ENCODE measurements around the gene SYNDIG1.

SYNDIG1 gene

DNA sequence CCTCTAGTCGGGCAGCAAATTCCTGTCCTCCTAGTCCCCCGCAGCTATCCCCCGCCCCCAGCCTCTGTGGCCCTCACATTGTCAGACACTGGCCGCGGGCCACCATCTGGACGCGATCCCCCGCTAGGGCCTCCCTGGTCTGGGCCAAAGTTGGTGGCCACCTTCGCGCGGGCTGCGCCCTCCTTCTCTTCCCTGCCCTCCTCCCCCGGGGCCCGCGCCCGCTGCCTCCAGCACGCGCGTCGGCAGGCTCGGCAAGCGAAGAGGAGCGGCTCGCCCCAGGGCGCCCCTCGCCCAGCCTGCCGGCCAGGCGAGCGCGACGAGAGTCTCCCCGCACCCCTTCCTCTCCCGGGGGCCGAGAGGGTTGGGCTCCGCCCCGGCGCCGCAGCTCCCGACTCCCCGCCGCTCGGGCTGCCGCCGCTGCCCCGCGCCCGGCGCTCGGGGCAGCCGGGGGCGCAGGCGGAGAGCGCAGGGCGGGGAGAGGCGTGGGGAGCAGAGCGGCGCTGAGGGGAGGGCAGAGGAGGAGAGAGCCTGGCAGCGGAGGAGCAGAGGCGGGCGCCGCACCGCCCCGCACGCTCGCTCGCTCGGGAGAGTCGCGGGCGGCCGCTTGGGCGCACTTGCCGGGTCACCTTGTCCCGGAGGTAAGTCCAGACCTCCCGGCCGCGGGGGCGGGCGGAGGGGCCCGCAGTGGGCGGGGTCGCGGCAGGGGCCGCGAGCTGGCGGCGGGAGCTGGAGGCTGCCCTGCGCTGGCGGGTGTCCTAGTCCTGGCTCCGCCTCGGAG lies at the start of gene SYNDIG1:
Gene SYNDIG1, plus strand, starts transcription at position 514 of the 778 bp plus-strand sequence. CDS start 73,469 bp downstream, outside the sequence.
- no peak for DNase-seq (ENCODE audit: low read depth in 2 of 2)

DNA sequence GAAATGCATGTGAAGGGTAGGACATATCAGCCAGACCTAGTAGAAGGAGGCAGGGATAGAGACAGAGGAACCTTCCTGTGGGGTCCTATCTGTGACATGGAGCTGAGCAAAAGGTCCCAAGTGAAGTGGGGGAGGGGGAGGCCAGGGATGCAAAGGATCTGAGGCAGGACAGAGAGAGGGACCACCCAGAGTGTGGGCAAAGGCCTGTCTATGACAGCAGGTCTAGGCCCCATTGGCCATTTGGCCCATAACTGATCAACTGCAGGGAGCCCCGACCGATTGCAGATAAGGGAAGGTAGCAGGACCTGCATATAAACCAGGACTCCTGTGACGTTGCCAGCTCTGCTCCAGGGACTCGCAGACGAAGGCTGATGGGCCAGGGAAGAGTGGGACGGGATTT lies 49.6 kb upstream of the SYNDIG1 start:
- no peak for DNase-seq (ENCODE audit: low read depth in 2 of 2)

DNA sequence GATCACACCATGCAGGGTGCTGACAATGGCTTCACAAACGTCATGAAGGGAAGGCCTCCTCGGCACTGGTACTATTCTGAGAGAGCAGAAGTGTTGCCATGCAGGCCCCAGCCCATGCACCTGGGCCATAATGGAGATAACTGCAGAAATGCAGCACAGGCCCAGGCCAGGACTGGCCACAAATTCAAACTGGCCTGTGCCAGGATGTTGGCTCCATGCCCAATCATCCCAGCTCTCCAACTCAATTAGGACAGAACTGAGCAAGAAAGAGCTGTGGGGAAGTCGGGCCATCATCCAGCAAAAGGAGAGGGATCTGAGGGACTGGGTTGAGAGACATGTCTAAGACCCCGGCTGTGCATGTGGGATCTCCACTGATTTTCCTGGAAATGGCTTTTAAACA lies 48.9 kb upstream of the SYNDIG1 start:
- DNase-seq (ENCODE audit: low read depth in 2 of 2) = no peak

DNA sequence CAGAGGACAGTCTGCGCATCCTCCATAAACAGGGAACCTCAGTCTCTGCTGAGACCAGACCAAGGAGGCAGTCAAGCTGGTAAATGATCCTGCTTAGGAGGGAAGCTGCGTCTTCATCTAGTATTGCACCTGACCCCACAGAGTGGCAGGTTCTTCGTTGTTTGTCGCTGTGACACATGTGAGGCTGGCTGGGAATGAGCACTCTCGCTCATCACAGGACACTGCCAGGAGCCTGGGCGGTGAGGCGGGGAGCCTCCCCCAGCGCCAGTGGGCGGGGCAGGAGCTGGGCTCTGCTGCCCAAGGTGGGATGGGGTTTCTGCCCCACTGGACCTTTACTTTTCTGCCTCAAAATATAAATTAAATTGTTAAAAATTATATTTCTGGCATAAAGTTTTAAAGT lies 48.4 kb upstream of the SYNDIG1 start:
- no peak for DNase-seq (ENCODE audit: low read depth in 2 of 2)

DNA sequence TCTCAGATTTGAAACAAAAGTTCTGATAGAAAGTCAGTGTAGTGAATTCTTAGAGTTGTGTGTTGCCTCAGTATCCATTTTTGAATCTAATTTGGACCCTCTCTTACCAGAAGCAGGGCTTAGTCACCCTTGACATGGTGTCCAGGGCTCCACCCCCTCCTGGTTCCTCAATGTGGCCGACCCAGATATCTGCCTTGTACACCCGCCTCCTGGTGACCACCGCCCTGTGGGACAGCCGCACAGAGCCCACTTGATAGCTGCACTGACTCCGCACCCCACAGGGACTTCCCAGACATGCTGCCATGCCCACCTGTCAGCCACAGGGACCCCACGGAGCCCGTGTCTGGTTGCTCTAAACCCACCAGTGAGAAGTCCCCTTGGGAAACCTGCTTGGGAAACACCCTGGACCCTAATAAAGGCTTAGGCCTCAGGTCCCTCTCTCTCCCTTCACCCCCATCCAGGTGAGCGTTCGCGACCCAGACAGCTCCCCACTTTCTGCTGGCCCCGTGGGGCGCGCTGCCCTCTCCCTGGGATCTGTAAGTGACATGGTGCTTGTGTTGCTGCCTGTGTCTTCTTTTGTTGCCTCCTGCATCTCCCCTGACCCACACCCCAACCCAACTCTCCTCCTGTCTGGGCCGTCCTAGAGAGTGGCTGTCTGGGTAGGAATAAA lies 47.2 kb upstream of the SYNDIG1 start:
- no peak for DNase-seq (ENCODE audit: low read depth in 2 of 2)

DNA sequence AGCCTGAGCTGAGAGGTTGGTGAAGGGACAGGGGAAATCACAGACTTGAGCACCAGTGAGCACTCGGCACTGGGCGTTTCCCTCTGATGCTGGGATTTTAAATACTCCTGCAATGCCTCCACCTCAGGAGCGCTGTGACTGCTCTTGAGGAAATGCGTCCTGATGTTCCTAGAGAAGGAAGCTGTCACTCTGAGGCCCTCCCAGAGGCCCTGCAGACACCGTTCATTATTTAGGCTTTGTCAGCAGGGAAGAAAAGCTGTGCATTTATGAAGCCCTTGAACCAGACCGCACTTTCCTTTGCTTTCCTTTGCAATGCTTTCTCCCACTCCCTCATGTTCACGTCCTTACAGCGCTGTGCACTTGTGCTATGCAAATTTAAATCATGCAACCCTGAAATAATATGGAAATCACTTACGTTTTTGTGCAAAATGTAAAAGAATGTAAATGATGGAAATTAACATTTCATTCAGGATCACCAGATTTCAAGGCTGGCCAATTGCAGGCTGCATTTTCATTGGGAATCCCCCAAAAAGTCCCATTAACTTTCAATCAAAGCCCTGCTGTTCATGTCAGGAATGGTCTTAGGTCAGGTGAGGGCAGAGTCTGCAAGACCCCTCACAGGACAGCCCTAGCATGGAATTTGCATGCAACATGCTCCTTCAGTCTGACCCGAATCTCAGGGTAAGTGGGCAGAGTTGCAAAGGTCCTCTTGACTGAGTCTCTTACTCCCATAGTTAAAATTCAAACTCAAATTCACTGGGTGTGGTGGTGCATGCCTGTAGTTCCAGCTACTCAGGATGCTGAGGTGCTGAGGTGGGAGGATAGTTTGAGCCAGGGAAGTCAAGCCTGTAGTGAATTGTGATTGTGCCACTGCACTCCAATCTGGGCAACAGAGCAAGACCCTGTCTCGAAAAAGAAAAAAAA lies 45.8 kb upstream of the SYNDIG1 start:
- no peak for DNase-seq (ENCODE audit: low read depth in 2 of 2)

DNA sequence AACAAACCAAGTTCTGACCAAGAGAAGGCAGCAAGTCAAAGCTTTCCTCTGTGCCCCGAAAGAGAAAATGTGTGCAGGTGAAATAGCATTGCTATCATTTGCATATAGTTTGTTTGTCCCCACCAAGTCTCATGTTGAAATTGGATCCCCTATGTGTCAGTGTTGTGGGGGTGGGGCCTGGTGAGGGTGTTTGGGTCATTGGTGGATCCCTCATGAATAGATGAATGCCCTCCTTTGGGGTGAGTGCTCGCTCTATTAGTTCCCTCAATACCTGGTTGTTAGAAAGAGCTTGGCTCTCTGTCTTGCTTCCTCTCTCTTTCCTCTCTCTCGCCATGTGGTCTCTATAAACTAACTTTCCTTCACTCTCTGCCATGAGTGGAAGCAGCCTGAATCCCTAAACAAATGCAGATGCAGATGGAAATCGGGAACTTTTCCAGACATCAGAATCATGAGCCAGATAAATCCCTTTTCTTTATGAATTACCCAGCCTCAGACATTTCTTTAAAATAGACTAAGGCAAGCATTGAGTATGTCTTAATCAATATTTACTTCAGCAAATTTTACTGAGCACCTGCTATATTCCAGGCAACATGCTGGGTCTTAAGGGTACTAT lies 43.8 kb upstream of the SYNDIG1 start:
- DNase-seq (ENCODE audit: low read depth in 2 of 2) = no peak

DNA sequence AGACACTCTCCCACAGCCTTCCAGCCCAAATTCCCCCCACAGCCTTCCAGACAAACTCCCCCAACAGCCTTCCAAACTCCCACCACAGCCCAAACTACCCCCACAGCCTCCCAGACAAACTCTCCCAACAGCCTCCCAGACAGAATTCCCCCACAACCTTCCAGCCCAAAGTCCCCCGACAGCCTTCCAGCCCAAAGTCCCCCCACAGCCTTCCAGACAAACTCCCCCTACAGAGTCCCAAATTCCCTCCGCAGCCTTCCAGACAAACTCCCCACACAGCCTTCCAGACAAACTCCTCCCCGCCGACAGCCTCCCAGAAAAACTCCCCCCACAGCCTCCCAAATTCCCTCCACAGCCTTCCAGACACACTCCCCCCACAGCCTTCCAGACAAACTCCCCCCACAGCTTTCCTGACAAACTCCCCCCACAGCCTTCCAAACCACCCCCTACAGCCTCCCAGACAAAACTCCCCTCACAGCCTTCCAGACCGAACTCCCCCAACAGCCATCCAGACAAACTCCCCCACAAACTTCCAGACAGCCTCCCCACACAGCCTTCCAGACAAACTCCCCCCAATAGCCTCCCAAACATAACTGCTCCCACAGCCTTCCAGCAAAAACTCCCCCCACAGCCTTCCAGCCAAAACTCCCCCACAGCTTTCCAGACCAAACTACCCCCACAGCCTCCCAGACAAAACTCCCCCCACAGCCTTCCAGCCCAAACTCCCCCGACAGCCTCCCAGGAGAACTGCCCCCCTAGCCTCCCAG lies 38.0 kb upstream of the SYNDIG1 start:
- no peak for DNase-seq (ENCODE audit: low read depth in 2 of 2)

DNA sequence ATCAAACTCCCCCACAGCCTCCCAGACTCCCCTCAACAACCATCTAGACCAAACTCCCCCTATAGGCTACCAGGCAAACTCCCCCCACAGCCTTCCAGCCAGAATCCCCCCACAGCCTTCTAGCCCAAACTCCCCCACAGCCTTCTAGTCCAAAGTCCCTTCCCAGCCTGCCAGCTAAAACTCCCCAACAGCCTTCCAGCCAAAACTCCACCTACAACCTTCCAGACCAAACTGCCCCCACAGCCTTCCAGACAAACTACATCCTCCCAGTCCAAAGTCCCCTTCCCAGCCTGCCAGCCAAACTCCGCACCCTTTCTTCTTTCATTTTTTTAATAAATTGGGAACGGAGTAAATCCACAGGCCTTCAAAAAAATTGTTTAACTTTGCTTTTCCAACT lies 37.4 kb upstream of the SYNDIG1 start:
- no peak for DNase-seq (ENCODE audit: low read depth in 2 of 2)

DNA sequence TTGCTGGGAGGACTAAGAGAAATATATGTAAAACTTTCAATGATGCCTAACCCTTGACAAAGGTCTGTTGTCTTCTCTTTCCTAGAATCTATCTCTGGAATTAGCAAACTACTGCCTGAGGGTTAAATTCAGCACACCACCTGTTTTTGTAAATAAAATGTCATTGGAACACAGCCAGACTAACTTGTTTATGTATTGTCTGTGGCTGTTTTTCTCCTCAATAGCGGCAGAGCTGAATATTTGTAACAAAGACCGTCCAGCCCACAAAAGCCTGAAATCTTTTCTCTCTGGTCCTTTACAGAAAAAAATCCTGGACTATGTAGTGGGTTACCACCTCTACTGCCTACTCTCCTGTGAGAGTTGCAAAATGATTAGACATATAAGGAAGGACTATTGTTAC lies 33.3 kb upstream of the SYNDIG1 start:
- no peak for DNase-seq (ENCODE audit: low read depth in 2 of 2)

DNA sequence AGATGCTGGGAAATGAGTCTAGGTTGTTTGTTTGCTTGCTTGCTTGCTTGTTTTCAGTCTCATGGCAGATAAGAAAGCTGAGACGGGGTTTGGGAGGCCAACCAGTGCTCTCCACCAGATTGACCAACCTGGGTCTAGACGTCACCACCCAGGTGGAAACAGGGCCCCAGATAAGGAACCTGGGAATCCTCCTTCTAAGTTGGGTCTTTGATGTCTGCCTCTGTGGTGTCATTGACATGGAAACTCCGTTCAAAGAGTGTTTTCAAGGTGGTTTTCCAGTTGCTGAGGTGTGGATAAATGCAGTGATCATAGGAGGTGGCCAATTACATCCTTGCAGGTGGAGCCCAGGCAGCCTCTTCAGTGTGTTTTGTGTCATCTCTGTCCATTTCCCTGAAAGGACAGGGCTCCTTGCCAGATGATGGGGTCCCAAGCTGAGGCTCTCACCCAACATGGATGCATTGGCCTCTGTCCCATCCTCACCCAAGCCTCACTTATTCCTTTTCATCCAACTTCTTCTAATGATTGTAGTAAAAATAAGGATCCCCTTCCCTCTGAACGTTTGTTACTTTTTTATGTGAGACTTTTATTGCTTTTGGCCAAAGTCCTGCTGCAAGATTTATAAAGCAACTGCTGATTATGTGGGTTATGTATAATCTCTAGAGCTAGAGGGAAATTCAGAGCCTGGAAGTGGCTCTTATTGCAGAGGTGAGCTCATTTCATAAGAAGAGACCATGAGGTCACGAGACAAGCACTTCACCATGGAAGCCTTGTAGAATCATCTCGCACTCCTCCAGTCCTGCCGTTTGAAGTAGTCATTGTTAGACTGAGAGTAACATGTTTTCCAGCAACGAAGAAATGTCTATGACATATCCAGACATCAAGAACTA lies 32.0 kb upstream of the SYNDIG1 start:
- no peak for DNase-seq (ENCODE audit: low read depth in 2 of 2)

DNA sequence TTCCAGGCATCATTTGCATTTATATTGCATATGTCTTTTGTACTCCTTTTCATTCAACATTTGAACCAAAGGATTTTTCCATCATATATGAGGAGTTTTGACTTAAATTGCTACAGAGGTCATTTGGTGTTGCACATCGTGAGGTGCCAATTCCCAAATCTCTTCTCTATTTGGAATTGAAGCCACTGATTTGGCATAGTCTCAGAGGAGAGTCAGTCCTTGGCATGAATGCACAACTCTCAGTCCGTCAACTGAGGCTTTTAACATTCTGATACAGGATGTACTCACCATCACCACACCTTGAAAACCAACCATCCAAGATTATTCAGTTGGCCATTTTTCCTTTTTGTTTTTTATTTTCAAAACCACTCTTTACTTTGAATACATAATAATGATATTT lies 31.1 kb upstream of the SYNDIG1 start:
- no peak for DNase-seq (ENCODE audit: low read depth in 2 of 2)

DNA sequence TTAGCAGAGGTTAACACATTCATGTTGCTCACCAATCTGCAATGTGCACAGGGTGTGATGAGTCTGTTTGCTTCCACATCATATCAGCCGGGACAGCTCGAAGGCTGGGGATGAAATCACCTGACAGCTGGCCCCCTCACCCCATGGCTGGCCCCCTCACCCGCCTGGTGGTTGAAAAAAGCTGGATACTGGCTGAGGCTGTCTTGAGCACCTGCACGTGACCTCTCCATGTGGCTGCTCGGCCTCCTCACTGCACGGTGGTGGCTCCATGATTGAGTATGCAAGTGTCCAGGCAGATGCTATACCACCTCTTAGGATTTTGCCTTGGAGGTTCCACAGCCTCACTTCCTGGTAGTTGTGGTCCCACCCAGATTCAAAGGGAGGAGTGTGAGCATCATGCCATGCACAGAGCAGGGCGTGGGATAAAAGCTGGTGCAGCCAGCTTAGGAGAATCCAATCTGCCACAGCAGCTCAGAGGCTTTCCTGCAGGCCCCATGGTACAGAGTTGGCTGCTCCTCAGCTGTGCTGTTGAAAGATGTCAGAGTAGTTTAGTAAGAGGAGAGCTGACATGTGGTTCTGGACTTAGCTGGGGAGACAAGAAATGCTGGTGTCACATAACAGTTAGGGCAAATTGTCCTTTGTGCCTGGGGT lies 29.6 kb upstream of the SYNDIG1 start:
- no peak for DNase-seq (ENCODE audit: low read depth in 2 of 2)

DNA sequence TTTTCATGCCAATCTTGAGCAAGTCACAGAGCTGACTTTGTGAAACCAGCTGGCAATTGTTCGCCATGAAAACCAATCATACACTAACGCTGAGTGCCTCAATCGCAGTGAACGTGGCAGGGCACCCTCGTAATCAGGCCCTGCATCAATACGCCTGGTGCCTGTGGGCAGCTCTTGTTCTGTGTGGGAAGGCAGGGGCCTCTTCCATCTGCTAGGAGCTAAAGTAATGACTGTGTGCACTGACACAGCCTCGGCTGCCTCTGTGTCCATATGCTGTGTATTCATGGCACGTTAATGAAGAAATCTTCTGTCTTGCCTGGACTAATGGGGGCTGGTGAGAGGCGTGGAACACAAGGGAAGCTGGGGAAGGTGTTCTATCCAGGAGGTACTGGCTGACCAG lies 27.8 kb upstream of the SYNDIG1 start:
- DNase-seq (ENCODE audit: low read depth in 2 of 2) = no peak

DNA sequence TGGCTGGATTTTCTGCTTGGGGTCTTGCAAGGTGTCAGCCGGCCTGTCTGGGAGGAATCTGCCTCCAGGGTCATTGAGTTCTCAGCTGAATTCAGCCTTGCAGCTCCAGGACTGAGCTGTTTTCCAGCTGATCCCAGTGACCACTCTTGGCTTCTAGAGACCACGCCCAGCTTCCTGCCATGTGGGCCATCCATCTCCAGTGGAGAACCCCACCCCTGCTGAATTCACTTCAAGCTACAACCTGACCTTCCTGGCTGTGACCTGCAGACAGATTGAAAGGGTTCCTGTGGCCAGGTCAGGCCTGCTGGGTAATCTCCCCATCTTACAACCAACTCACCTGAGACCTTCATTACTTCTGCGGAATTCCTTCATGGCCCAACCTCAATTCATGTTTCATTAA lies 26.5 kb upstream of the SYNDIG1 start:
- DNase-seq (ENCODE audit: low read depth in 2 of 2) = no peak

DNA sequence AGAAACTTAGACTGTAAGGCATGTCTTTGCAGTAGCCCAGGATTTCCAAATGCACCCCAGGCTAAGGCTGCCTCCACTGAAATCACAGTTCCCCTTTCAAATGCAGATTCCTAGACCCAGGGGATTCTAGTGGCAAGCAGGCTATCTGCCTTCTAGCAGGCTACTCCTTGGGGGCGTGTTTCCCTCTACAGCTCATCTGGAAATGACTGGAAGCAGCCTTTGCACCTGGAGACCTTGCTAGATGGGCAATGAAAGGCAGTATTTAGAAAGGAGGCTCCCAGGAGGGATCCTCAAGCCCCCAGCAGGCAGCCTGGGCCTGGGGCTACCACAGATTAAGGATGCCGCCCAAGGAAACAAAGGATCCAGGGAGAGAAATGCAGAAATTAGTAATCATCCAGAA lies 26.0 kb upstream of the SYNDIG1 start:
- no peak for DNase-seq (ENCODE audit: low read depth in 2 of 2)

DNA sequence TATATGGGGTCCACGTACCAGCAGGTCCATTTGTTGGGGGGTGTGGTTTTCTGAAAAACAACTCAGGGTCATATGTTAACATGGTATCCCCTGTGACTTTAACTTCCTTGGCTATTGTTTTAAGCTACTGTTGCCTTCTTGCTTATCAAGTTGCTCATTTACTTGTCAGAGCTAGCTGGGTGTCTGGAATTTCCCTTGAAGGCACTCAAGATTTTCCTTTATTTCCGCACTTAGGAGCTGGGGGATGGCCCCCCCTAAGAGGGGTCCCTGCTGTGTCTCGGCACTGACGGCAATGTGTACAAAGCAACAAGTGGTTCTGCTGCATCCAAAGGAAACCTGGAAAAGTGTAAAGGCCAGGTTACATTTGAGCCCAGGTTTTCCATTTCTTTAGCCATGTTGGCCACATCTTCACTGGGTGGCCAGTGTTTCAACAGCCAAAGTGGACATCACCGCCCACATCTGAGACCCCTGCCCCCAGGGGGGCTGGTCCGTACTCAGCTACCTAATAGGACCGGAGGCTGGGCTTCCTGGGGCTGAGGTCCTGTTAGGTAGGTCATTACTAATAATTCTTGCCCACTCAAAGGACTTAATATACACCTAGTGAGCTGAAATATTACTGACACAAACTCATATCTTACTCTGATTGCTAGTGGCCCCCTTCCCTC lies 24.8 kb upstream of the SYNDIG1 start:
- no peak for DNase-seq (ENCODE audit: low read depth in 2 of 2)

DNA sequence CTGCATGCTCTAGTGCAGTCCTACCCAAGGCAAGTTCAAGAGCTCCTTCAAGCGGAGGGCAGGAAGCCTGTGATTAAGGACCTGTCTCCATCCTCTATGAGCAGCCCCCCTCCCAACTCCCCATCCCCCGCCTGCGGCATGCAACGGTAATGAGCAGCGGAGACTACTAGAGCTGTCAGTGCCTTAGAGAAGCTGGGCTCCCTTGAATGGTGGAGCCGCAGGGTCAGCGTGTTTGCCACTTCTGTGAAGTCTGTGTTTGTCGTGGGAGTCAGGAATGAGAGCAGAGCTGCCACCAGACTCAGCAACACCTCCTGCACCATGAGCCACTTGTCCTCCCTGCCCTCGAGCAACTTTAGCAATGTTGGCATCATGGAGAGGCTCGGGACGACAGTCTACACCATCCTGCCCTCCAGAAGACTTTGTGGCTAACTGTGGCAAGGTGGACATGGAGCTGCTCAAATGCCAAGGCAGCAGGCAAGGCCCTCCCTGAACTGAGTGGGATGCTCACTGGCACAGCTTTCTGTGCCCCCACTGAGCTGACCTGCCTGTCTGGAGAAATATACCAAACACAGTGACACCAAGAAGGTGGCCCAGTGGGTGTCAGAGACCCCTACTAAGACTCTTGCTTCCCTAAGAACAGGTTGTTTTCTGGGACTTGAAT lies 23.8 kb upstream of the SYNDIG1 start:
- DNase-seq (ENCODE audit: low read depth in 2 of 2) = no peak

DNA sequence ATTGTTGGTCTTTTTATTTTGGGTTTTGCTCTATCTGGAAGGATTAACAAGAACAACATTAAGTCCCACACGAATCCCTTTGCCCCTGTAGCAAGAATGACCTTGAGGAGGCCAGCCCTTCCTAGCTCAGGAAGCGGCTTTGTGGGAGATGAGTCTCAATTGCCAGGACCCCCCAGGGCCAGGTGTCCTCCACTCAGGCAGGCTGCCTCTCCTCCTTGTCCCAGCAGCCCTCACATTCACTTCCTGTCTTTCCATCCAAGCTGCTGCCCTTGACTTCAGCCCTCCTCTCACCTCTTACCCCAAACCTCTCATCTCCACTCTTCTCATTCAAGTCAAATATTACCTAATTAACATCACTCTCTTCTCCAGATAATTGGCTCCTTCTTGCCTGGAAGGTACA lies 22.6 kb upstream of the SYNDIG1 start:
- DNase-seq (ENCODE audit: low read depth in 2 of 2) = no peak
